ENCODE results near the gene SUMF1.
A peak's percentile ranks its signal among the peaks of the same experiment; 100 is the strongest.

SUMF1 gene

GRCh38 chr3:4466741-4467521, at the start of gene SUMF1:
Gene SUMF1 (minus strand): TSS chr3:4467269. CDS start chr3:4467245, 24 bp downstream.
- peak; percentile 23 for DNase-seq (ENCODE audit: low read depth)

- DNase-seq (ENCODE audit: low read depth): no peak
Observed at GRCh38 chr3:4515916-4516579, 49.0 kb upstream of the SUMF1 start.

GRCh38 chr3:4514916-4515315, 47.8 kb upstream of the SUMF1 start:
- no peak for DNase-seq (ENCODE audit: low read depth)

- DNase-seq (ENCODE audit: low read depth): no peak
Observed at GRCh38 chr3:4514321-4514720, 47.3 kb upstream of the SUMF1 start.

- no peak for DNase-seq (ENCODE audit: low read depth)
Observed at GRCh38 chr3:4512895-4513616, 46.0 kb upstream of the SUMF1 start.

- DNase-seq (ENCODE audit: low read depth): no peak
Observed at GRCh38 chr3:4511491-4512262, 44.6 kb upstream of the SUMF1 start.

GRCh38 chr3:4509983-4510755, 43.1 kb upstream of the SUMF1 start:
- no peak for DNase-seq (ENCODE audit: low read depth)

- DNase-seq (ENCODE audit: low read depth): no peak
Observed at GRCh38 chr3:4509043-4509442, 42.0 kb upstream of the SUMF1 start.

GRCh38 chr3:4508048-4508981, 41.2 kb upstream of the SUMF1 start:
- DNase-seq (ENCODE audit: low read depth): no peak

GRCh38 chr3:4507024-4507596, 40.0 kb upstream of the SUMF1 start:
- DNase-seq (ENCODE audit: low read depth): no peak

GRCh38 chr3:4506559-4507023, 39.5 kb upstream of the SUMF1 start:
- DNase-seq (ENCODE audit: low read depth): no peak

GRCh38 chr3:4505688-4506558, 38.9 kb upstream of the SUMF1 start:
- no peak for DNase-seq (ENCODE audit: low read depth)

- DNase-seq (ENCODE audit: low read depth): no peak
Observed at GRCh38 chr3:4504340-4505261, 37.5 kb upstream of the SUMF1 start.

GRCh38 chr3:4503050-4503449, 36.0 kb upstream of the SUMF1 start:
- no peak for DNase-seq (ENCODE audit: low read depth)

GRCh38 chr3:4501927-4502326, 34.9 kb upstream of the SUMF1 start:
- no peak for DNase-seq (ENCODE audit: low read depth)

GRCh38 chr3:4501437-4501836, 34.4 kb upstream of the SUMF1 start:
- no peak for DNase-seq (ENCODE audit: low read depth)

GRCh38 chr3:4498446-4498845, 31.4 kb upstream of the SUMF1 start:
- DNase-seq (ENCODE audit: low read depth): no peak

All from non-pigmented ciliary epithelial cell (primary cell).